ENCODE results near the gene HEBP1. TPM values are rescaled to one million over a fixed set of nuclear protein-coding genes. Genes with fewer than 3 reads are reported as not detected.

HEBP1 gene
- total RNA-seq, 1 experiment from 2014 or later: 22.2 TPM

GRCh38 chr12:13000616-13000924 lies 505 bp upstream of the HEBP1 start:
- H2BK120ac ChIP-seq (ENCODE audit: low read depth, low read length, poor library complexity, severe bottlenecking): no peak overlapping the region
- no CpG with 5 or more reads among the region's 16 CpGs for WGBS (ENCODE audit: extremely low coverage, insufficient read length, low lambda C conversion rate)
- H2BK12ac ChIP-seq (ENCODE audit: insufficient read length, low read depth, low read length): no peak overlapping the region
- H3K23me2 ChIP-seq (ENCODE audit: insufficient read length, low read depth, low read length, poor library complexity, severe bottlenecking): peaks cover 18% of the 10 kb centered on the region
- no peaks in the 10 kb centered on the region; the same call in 1 of the 2 replicates for H3K27me3 ChIP-seq (ENCODE audit: insufficient read depth, low read length)
- H3K4me1 ChIP-seq (ENCODE audit: insufficient read depth, low read length): peaks cover 4% of the 10 kb centered on the region; the same call in 1 of the 2 replicates
- Mint-ChIP-seq H3K27me3 (ENCODE audit: low read depth) (peaks cover 27% of the 10 kb centered on the region), H3K4me3 (peak overlapping the region; percentile 88 to 96), H3K9me3 (peaks cover 0 to 3% of the 10 kb centered on the region in 2 experiments; a peak in 2 of 5 replicates), H3K27ac (peak overlapping the region; percentile 24 to 90 (median 82); a peak in 6 of 7 replicates), H3K36me3 (ENCODE audit: insufficient read depth in 1 of 3, low read depth in 3 of 3) (peaks cover 4 to 15% (median 14%) of the 10 kb centered on the region in 3 experiments), H3K4me1 (peaks cover 36 to 38% of the 10 kb centered on the region in 2 experiments)
- H2AK5ac ChIP-seq (ENCODE audit: insufficient read length, low read length): no peak overlapping the region
- H3K9me3 ChIP-seq (ENCODE audit: control insufficient read depth, low read depth, low read length): no peaks in the 10 kb centered on the region
- no peak overlapping the region for H3K27ac ChIP-seq (ENCODE audit: insufficient read length, low read depth, low read length)
- no peak overlapping the region for H4K91ac ChIP-seq (ENCODE audit: insufficient read length, low read depth, low read length)
- peak overlapping the region; percentile 84 for H3K4me2 ChIP-seq (ENCODE audit: insufficient read depth, insufficient read length, low read length)
- no peak overlapping the region for H3K56ac ChIP-seq (ENCODE audit: insufficient read length, low read depth, low read length)
- peak overlapping the region; percentile 45; the same call in 1 of the 2 replicates for H3K14ac ChIP-seq (ENCODE audit: insufficient read depth, low read length)
- no peak overlapping the region for H4K8ac ChIP-seq (replicated peaks; ENCODE audit: insufficient read length, low read depth, low read length)
- no peak for DNase-seq
- H4K20me1 ChIP-seq (ENCODE audit: control insufficient read depth, insufficient read depth, insufficient read length): no peaks in the 10 kb centered on the region
- H3K18ac ChIP-seq (ENCODE audit: insufficient read length, low read depth, low read length): no peak overlapping the region
- H3K79me2 ChIP-seq (ENCODE audit: insufficient read depth, low read length): no peaks in the 10 kb centered on the region
- TF ChIP-seq CTCF (conservative IDR thresholded peaks at IDR 0.05): no peak
- H3K9ac ChIP-seq (ENCODE audit: extremely low read depth, insufficient read length, low read length): peak overlapping the region; percentile 40
- no peak overlapping the region for H2BK15ac ChIP-seq (ENCODE audit: low read depth, low read length)
- H3K79me1 ChIP-seq (ENCODE audit: insufficient read depth, low read depth, low read length, poor library complexity, severe bottlenecking): no peaks in the 10 kb centered on the region
- no peak overlapping the region for H2BK20ac ChIP-seq (ENCODE audit: low read depth, low read length, poor library complexity, severe bottlenecking)
- H2BK5ac ChIP-seq (ENCODE audit: insufficient read length, low read length): no peak overlapping the region
- H4K5ac ChIP-seq (ENCODE audit: insufficient read length, low read depth, low read length): no peak overlapping the region
- no peak overlapping the region for H2AFZ ChIP-seq (ENCODE audit: low read length)
- H3K23ac ChIP-seq (ENCODE audit: insufficient read length, low read depth, low read length): no peak overlapping the region
- H3T11ph ChIP-seq (ENCODE audit: low read length): no peak overlapping the region
- no peak overlapping the region for H3K4ac ChIP-seq (ENCODE audit: low read depth, low read length)

All from H9 (cell line).